OCI-M2 (cell line): ENCODE results near the gene PACS2.
A peak's percentile ranks its signal among the peaks of the same experiment; 100 is the strongest.
"Not testable (repeated sequence)": the region's sequence is repeated elsewhere in the genome, so short reads cannot be mapped to it uniquely, and the experiment has no call there.

ENCODE experiments used
- DNase-seq: peaks from one replicate; lab custom pipeline; 2025; ENCODE audit not compliant: unreplicated experiment; lab: John Stamatoyannopoulos, UW

PACS2 gene

DNA sequence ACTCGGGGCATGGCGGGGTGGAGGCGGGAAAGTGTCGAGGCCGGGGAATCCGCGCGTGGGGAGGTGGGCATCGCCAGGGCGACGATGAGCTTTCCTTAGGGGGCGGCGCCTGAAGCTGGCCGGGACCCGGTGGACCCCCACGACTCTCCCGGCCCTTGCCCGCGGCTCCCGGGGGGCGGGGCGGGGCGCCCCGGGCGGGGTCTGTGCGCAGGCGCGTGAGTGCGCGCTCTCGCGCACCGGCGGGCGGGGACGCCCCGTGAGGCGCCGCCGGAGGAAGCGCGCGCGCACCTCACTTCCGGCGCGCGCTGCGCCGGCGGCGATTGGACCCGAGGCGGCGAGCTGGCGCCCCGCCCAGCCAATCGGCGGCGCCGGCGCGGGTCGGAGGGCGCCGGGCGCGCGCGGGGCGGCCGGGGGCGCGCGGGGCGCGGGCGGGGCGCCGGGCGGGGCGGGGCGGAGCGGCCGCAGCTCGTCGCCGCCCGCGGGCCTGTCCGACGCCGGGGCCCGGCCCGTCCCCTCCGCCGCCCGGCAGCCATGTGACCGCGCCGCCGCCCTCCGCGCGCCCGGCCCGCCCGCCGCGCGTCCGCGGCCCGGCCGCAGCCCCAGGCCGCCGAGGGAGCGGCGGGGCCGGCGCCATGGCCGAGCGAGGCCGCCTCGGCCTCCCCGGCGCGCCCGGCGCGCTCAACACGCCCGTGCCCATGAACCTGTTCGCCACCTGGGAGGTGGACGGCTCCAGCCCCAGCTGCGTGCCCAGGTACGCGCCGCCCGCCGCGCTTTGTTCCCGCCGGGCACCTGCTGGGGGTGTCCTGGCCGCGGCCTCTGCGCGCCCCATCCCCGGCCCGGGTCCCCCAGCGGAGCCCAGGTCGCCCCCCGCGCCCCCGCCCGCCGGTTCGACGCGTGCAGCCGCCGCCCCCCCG, at the start of gene PACS2:
Gene PACS2 (plus strand): TSS at position 462 of the 914 bp plus-strand sequence. CDS start 171 bp downstream, at position 633.
- peak; percentile 11 for DNase-seq

DNA sequence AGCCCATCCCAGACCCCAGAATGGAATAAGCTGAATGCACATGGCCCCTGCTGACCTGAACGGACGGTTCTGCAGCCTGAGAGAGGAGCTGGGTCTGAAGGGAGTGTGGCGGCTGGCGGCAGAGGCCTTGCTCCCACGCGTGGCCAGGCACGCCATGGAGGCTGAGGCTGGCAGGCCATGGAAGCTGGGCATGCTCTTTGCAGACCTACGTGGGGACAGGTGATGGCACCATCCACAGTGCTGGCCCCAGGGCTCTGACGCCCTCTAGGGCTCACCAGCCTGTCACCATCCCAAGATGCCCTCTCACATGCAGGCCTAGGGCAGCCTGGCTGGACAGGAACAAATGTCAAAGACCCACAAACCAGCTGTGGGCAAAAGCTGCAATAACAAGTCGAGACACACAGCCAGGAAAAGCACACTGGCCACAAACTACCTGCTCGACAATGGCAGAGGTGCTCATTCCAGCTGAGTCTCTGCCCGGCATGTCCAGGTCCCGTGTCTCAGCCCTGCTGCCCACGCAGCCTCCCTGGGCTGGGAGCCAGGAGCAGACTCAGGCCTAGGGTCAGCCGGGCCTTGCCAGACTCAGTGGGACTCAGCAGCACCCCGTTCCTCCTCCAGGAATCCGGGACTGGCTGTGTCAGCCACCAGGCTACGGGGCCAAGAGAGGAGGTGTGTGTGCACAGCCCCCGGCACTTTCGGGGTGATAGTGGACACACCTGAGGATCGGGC, 46.6 kb upstream of the PACS2 start:
- DNase-seq = no peak

DNA sequence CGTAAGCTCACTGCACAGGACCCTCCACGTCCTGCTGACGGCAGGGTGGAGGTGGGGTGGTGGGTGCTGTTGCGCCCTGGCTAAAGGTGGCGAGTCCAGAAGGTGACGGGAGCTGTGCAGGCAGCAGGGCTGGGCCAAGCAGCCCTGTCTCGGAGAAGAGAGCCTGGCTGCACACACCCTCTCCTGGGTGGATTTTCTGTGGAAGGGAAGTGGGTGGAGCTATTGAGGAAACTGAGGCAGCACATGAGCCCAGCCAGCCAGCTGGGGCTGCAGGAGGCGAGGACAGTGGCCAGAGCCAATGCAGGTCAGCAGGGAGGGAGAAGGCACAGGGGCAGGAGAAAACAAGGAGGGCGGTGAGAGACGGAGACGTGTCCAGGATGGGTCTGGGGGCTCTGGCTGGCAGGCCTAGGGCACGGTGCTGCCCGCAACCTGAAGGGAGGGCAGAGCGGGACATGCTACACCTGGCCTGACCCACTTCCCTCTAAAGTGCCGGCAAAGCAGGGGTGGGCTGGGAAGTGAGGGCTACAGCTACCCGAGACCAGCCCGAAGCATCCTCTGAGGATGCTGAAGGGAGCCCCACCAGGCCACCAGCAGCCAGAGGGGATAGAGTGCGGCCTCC, 45.7 kb upstream of the PACS2 start:
- DNase-seq = no peak

DNA sequence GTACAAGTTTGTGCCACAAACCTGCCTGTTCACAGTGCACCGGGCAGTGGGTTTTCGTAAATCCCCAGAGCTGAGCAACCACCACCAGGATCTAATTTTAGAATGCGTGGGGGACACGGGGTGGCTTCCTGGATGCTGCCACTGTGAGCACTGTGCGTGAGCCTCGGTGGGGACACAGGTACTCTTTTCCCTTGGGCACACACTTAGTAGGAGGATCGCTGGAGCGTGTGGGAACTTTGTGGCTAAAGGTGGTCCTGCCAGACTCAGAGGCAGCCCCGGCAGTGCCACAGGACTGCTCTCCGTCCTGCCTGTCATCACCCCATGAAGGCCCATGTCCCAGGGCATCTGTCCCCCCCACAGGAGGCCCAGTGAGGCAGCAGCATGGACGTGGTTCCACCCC, 45.1 kb upstream of the PACS2 start:
- DNase-seq = no peak

DNA sequence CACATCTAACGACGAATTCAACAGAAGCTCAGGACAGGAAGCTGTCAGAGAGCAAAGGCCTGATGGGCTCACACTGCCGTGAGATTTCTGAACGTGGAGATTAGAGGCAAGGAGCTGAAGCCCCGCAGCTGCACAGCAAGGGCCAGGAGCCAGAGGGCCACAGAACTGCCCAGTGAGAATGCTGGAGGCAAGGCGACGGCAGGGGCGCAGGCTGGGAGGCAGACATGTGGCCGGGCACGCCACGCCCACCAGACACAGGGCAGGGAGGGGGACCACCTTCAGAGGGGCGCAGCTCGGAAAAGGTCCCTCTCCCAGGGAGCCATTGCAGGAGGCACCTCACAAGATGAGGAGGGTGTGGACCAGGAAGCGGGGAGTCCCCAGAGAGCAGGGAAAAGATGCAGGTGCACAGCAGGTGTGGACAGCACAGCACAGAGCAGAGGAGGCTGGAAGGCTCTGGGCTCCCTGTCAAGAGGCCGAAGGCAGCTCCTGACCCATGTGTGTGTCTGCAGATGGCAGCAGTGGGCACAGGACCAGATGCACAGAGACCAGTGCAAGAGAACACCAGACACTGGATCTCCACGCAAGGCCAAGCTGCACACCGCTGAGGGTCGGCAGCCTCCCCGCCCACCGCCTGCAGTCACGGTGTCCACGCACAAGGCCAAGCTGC, 43.2 kb upstream of the PACS2 start:
- no peak for DNase-seq

DNA sequence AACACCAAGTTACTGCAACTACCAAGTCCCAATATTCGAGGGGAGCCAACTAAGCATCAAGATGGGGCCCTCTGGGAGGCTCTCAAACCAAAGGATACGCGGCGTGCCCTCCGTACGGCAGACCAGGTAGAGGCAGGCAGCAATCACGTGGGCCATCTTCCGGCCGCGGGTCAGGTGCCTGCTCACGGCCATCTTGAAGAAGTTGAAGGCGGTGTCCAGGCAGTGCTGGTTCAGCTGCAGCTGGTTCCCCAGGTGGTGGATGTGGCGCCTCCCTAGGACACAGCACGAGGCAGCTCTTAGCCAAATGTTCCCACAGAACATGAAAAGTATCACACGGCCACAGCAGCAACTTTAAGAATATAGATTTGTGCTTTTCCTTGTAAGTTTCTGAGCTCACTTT, 41.9 kb upstream of the PACS2 start:
- no peak for DNase-seq

DNA sequence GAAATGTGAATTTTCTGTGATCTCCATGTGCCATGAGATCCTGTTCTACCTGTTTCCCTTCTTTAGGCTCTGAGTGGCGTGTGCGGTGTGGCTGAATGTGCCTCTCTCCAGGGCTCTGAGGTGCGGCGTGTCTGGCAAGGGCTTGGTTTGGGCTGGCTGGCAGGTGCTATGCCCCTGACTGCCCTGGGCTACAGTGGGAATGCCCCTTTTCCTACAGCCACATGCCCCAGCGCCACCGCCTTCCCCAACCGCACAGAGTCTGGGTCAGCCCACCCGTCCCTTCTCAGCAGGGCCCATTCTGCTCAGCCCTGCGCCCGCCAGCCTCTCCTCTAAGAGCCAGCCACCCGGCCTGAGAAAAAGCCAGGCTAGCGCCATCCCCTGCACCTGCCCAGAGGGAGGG, 41.5 kb upstream of the PACS2 start:
- no peak for DNase-seq

DNA sequence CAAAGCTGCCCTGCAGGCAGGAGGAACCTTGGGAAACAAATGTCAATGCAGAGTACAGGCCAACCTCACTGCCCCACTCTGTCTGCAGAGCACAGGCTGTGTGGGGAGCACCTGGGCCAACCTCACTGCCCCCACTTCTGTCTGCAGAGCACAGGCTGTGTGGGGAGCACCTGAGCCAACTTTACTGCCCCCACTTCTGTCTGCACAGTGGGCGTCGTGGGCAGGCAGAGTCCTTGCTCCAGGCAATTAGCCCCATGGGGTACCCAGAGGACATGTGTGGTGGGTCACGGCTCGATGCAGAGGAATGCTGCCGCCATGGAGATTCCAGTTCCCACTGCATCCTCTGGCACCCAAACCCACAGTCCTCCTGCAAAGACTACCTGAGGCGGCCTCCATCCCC, 39.9 kb upstream of the PACS2 start:
- no peak for DNase-seq

DNA sequence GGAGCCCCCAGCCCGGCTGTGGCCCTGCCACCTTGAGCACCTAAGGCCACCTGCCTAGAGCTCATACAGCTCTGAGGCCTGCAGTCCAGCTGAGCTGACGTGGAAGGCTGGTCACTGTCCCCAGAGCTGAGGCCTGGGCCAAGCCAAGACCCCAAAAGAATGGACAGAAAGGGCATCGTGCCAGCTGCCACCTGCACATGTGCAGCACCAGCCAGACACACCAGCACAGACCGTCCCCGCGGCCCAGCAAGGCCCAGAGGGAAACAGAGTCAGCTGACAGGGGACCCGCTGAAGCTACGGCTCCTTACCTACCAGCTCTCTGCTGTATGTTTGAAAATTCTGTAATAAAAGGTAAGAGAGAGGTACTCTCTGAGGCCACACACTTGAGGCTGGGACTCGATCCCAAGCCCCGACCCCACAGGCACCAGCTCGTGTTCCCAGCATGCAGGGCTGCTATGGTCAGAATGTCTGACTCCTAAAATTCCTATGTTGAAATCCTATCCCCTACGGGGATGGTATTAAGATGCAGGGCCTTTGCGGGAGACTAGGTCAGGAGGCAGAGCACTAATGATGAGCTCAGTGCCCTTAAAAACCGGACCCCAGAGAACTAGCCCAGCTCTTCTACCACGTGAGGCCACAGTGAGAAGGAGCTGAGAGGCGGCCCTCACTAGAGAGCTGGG, 39.1 kb upstream of the PACS2 start:
- no peak for DNase-seq

DNA sequence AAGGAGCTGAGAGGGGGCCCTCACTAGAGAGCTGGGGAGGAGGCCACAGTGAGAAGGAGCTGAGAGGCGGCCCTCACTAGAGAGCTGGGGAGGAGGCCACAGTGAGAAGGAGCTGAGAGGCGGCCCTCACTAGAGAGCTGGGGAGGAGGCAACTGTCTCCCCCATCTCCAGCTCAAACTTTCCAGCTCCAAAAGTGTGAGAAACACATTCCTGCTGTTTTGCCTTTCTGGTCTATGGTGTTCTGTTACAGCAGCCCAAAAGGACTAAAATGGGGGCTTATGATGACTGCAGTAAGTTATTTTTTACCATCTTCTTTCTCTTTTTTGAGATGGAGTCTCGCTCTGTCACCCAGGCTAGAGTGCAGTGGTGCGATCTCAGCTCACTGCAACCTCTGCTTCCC, 37.1 kb upstream of the PACS2 start:
- DNase-seq = not testable (repeated sequence)

DNA sequence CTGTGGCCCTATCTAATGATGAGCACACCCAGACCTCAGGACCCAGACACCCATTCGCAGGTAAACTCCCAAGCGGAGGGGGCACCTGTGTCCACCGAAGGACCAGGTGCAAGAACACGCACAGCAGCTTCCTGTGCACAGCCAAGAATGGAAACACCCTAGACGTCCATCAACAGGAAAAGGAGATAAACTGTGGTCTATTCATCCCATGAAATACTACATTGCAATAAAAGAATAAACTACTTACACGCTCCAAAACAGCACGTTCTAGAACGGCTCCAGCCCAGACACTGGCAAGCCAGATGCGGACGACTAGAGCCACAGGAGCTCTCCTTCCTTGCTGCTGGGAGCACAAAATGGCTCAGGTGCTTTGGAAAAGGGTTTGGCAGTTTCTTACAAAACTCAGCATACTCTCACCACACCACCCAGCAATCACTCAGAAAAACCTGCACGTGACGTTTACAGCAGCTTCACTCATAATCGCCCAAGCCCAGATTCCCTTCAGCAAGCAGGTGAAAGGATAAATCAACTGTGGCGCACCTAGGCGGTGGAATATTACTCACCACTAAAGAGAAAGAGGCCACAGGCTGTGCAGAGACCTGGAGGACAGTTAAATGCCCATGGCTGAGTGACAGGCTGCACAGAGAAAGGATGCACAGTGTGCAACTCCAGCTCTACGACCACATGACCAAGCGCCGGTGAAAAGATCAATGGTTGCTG, 34.7 kb upstream of the PACS2 start:
- no peak for DNase-seq

DNA sequence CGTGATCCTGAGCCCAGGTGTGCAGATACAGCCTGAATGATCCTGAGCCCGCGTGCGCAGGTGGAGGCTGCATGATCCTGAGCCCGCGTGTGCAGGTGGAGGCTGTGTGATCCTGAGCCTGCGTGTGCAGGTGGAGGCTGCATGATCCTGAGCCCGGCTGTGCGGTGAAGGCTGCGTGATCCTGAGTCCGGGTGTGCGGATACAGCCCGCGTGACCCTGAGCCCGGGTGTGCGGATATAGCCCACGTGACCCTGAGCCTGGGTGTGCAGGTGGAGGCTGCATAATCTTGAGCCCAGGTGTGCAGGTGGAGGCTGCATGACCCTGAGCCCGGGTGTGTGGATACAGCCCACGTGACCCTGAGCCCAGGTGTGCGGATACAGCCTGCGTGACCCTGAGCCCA, 34.0 kb upstream of the PACS2 start:
- no peak for DNase-seq

DNA sequence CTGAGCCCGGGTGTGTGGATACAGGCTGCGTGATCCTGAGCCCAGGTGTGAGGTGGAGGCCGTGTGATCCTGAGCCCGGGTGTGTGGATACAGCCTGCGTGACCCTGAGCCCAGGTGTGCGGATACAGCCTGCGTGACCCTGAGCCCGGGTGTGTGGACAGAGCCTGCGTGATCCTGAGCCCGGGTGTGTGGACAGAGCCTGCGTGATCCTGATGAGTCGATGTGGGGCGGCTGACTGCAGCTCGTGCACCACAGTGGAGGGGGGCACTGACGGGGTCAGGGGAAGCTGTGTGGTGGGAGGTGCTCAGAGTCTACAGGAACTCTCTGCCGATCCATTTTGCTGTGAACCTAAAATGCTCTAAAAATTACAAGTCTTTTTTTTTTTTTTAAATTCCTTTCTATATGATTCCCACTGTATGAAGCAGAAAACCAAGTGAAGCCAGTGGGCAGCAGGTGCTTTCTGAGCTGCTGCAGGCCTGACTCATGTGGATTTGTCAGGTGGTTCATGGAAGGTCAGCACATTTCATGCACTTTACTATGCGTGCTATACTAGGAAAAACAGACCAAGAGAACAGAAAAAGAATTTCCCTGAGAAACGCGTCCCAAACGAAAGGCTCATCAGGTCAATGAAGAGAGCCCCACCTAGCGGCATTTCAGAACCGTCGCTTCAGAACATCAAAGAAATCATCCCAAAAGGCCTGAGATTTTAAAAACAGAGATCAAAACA, 33.0 kb upstream of the PACS2 start:
- no peak for DNase-seq

DNA sequence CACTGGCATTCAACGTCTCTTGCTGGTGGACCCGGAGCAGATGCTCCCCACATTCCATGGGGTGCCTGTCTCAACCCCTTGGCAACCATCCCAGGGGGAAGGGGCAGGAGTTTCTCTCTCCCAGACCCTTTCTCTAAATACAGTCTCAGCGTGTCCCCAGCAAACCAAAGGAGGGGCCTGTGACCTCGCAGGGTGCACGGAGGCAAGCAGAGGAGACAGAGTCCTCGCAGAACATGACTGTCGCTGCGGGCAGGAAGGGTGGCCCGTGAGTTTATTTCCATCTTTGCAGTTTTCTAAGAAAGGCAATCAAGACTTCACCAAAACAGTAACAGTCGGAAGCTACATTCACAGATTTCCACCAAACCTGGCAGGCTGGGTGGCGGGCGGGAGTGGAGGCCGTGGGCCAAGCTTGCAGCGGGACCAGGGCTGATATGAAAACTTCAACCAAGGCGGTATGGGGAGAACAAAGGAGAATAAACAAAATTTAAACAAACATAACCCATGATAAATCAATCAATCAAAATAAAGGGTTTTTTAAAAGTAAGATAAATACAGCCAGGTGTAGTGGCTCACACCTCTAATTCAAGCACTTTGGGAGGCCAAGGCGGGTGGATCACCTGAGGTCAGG, 32.3 kb upstream of the PACS2 start:
- no peak for DNase-seq

DNA sequence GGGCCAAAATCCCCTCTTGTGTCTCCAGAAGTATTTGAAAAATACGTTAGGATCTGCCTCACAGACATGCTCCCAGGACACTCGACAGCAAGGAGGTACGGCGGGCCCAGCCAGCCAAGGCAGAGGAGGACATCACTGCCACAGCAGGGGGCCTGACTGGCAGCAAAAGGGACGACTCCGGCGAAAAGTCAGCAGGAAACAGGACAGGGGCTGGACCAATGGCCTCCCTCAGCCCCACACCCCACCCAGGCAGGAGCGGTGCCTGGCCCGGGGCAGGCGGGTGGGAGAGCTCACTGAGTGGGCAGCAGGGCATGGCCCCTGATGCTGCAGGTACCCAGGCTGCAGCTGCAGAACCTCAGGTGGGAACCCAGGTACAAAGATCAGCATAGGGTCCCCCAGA, 31.5 kb upstream of the PACS2 start:
- no peak for DNase-seq

DNA sequence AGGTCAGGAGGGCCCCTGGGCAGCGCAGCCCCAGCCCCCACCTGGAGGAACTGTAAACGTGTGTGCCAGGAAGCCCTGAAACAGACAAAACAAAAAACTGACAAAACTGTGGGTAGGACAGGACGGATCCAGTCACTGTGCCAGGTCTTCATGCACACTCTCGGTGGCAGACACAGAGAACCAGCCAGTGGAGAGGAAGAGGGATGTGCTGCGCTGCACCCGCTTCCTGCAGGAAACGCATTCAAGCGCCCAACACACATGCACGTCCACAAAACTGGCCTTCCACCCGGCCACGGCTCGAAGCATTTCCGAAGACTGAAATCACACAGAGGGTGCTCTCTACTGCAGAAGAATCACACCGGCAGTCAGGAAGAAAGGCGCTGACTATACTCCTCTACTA, 30.6 kb upstream of the PACS2 start:
- DNase-seq = no peak

DNA sequence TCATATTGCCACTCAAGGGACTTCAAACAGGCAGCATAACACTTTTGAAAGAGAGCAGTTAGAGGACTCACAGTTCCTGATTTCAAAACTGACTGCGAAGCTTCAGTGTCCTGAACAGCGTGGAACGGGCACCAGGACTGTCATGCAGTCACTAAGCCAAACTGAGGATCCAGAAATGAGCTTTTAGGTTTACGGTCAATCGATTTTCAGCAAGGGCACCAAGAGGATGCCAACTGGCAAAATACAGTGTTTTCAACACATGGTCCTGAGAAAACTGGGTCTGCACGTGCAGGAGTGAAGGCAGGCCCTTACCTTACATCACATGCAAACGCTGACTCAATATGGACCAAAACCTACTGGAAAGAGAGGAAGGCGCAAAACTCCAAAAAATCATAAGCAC, 29.4 kb upstream of the PACS2 start:
- DNase-seq = no peak

DNA sequence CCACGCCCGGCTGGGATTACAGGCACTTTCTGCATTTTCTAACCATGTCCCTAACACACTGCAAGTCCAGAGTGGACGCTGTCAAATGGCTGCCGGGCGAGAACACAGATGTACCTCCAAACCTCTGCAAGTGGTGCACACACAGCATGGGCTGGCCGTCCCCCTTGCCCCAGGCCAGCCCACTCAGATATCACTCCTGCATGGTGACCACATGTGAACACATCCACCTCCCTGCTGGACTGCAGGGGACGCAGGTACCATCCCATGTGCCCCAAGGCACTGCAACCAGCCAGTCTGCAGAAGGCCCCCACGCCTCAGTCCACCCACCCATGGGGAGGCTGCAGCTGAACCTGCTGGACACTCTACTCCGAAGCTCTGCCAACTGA, 27.8 kb upstream of the PACS2 start:
- DNase-seq = no peak
